HepG2 (cell line): ENCODE results near the gene KREMEN1. TPM values are rescaled to one million over a fixed set of nuclear protein-coding genes. Genes with fewer than 3 reads are reported as not detected.

Experiments
- CEBPB ChIP-seq: IDR thresholded peaks from 2 replicates; pipeline ENCODE4 v1.6.1; 2011; ENCODE audit warnings: low read depth, low read length, improper control_type of control experiment, borderline replicate concordance
- GZF1 ChIP-seq: sonication (generic); formaldehyde crosslinking; IDR thresholded peaks from 2 replicates; pipeline ENCODE4 v1.5.1; 2020; ENCODE audit warnings: mild to moderate bottlenecking, missing genetic modification reagents
- SALL1 ChIP-seq: sonication (generic); formaldehyde crosslinking; IDR thresholded peaks from 2 replicates; pipeline ENCODE4 v1.8.0; 2022; ENCODE audit warnings: mild to moderate bottlenecking, missing genetic modification reagents
- SOX6 ChIP-seq, 2 experiments: fragments of 450-650 bp in 1 of 2; sonication (generic) in 1 of 2; formaldehyde crosslinking in 1 of 2; IDR thresholded peaks; 2 replicates each; pipeline versions ENCODE4 v1.4.0 to v1.6.1; 2017 to 2020; ENCODE audit warnings: antibody characterized with exemption in 1 of 2, mild to moderate bottlenecking in 1 of 2, missing genetic modification reagents in 1 of 2
- TGIF2 ChIP-seq: IDR thresholded peaks from 2 replicates; pipeline ENCODE4 v1.6.1; 2016; ENCODE audit warnings: control low read depth, missing compliant biosample characterization
- ZNF564 ChIP-seq: sonication (generic); formaldehyde crosslinking; IDR thresholded peaks from 2 replicates; pipeline ENCODE4 v1.8.1; 2023; ENCODE audit warnings: mild to moderate bottlenecking, missing genetic modification reagents
- ZNF644 ChIP-seq: IDR thresholded peaks from 2 replicates; pipeline ENCODE4 v1.6.1; 2016; ENCODE audit warnings: low read depth
- ZSCAN25 ChIP-seq: sonication (generic); formaldehyde crosslinking; IDR thresholded peaks from 2 replicates; pipeline ENCODE4 v1.8.0; 2022; ENCODE audit warnings: mild to moderate bottlenecking, missing genetic modification reagents
- polyA plus RNA-seq, 8 experiments: library from polyadenylated mRNA; depleted of rRNA in 3 of 8; stranded (reverse) in 7 of 8; unstranded in 1 of 8; fragments of >200 nt; fragmentation: Illumina TruSeq in 4 of 8; extraction: Trizol in 4 of 8; gene quantifications; 2 replicates each; pipeline versions ENCODE4 v1.2.1 to v1.2.3, GENCODE V29; 2011 to 2016; ENCODE audit warnings: low read depth in 4 of 8, missing spikeins in 1 of 8, mixed read lengths in 1 of 8; ENCODE audit not compliant: insufficient read depth in 1 of 8
- total RNA-seq, 5 experiments: library from RNA; depleted of rRNA; stranded (reverse); fragments of >200 nt; fragmentation: Illumina TruSeq; extraction: Trizol; gene quantifications; 2 replicates each; pipeline ENCODE4 v1.2.3, GENCODE V29; 2016; ENCODE audit warnings: low read depth in 1 of 5
- TF ChIP-seq, protein P1 (sequence below): IDR thresholded peaks from 2 replicates; pipeline ENCODE4 v1.6.1; 2012; ENCODE audit warnings: inconsistent platforms
- TF ChIP-seq, protein P2 (sequence below): sonication (generic); formaldehyde crosslinking; IDR thresholded peaks from 2 replicates; pipeline ENCODE4 v1.4.0; 2020; ENCODE audit warnings: missing genetic modification reagents
- TF ChIP-seq, protein P3 (sequence below): sonication (generic); formaldehyde crosslinking; IDR thresholded peaks from 2 replicates; pipeline ENCODE4 v1.4.0; 2020; ENCODE audit warnings: missing genetic modification reagents
- TF ChIP-seq, protein P4 (sequence below): sonication (generic); formaldehyde crosslinking; IDR thresholded peaks from 2 replicates; pipeline ENCODE4 v1.8.1; 2023; ENCODE audit warnings: mild to moderate bottlenecking, moderate library complexity, missing genetic modification reagents

The KREMEN1 gene
- total and polyA plus RNA-seq, 2 of the 13 experiments (the other 11 are each of a cell fraction or from before 2014, with no cell fraction given) = 9.8 to 13.8 TPM

DNA sequence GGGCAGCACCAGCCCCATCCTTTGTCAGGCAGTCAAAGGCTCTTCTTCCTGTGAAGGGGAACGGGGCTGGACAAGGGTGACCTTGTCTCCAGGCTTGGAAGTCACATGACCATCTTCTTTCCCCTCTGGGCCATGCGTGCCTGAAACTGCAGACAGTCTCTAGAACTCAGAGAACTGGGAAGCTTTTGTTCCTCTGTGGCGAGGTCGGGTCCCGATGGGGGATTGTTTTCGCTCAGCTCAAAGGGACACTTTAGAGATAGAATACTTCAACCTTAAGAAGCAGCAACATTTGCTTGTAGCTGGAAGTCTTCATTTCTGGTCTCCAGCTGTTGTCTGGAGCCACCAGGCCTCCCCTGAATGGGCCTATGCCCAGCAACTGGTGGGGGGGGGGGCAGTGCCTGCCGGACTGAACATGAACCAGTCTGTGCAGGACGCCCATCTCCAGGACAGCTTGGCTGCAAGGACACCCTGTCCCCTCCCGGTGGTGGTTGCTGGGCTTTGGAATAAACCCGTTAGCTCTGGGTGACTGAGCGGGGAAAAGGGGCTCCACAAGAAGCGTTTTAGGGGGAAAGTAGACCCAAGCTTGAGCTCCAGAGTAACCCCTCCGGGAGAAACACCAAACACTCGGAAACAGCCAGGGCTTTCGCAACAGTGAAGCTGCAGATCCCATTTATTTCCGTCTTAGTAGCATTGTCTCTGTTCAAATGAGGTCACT, 77.2 kb downstream of the KREMEN1 start (continued):
- TF ChIP-seq SOX6 (IDR thresholded peaks at IDR 0.05) (no peak), SOX6 (CRISPR knock-in tag; IDR thresholded peaks at IDR 0.05) (peak; percentile 37; the same call in 1 of the 2 replicates), ZSCAN25 (CRISPR knock-in tag) (no peak), ZNF564 (no peak), TGIF2 (CRISPR knock-in tag) (no peak), GZF1 (CRISPR knock-in tag) (no peak), SALL1 (CRISPR knock-in tag) (0 out of 2 replicates have a peak, but pooled peaks have one; percentile 12), ZNF644 (CRISPR knock-in tag) (no peak), CEBPB (peak; percentile 79)
- TF ChIP-seq, protein P1, sequence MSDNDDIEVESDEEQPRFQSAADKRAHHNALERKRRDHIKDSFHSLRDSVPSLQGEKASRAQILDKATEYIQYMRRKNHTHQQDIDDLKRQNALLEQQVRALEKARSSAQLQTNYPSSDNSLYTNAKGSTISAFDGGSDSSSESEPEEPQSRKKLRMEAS = 0 out of 2 replicates have a peak, but pooled peaks have one; percentile 15
- TF ChIP-seq, protein P2, sequence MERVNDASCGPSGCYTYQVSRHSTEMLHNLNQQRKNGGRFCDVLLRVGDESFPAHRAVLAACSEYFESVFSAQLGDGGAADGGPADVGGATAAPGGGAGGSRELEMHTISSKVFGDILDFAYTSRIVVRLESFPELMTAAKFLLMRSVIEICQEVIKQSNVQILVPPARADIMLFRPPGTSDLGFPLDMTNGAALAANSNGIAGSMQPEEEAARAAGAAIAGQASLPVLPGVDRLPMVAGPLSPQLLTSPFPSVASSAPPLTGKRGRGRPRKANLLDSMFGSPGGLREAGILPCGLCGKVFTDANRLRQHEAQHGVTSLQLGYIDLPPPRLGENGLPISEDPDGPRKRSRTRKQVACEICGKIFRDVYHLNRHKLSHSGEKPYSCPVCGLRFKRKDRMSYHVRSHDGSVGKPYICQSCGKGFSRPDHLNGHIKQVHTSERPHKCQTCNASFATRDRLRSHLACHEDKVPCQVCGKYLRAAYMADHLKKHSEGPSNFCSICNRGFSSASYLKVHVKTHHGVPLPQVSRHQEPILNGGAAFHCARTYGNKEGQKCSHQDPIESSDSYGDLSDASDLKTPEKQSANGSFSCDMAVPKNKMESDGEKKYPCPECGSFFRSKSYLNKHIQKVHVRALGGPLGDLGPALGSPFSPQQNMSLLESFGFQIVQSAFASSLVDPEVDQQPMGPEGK (CRISPR knock-in tag) = 0 out of 2 replicates have a peak, but pooled peaks have one; percentile 32
- TF ChIP-seq, protein P3, sequence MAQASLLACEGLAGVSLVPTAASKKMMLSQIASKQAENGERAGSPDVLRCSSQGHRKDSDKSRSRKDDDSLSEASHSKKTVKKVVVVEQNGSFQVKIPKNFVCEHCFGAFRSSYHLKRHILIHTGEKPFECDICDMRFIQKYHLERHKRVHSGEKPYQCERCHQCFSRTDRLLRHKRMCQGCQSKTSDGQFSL (CRISPR knock-in tag) = peak; percentile 72; the same call in 1 of the 2 replicates
- TF ChIP-seq, protein P4, sequence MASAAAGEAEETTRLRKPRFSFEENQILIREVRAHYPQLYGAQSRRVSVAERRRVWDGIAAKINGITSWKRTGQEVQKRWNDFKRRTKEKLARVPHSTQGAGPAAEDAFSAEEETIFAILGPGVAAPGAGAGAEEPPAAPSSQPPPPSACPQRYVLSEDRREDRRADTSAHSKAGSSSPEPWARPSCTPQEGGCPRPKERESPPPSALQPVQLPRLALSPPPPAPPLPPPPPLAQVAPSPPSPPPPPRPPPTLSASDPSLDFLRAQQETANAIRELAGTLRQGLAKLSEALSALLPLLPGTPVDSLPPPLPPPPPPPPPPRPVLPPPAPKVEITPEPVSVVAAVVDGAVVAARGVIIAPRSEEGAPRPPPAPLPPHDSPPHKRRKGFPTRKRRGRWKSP = no peak
